ENCODE measurements around the gene COL25A1.

COL25A1 gene

DNA sequence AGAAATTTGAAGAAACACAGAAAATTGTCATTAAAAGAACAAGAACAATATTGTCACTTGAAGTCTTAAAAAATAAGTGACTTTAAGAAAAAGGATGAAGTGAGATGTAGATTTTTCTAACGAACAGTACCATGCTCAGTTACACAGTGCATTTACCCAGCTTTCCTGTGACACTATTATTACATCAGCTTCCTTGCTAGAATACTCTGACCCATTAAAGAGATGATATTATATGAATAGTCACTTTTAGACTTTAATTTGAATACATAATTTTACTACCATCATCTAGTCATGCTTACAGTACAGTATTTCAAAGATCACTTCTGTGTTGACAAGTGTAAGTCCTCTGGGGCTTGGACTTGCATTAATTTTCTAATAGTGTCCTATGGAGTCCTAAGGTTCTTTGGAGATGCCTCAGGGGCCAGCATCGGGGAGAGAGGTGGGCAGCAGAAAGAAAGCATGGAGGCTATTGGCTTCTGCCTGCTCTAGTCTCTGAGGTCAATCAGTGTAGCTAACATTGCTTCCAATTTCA lies 10.7 kb downstream of the COL25A1 start:
- no peak for DNase-seq (ENCODE audit: low spot score)

DNA sequence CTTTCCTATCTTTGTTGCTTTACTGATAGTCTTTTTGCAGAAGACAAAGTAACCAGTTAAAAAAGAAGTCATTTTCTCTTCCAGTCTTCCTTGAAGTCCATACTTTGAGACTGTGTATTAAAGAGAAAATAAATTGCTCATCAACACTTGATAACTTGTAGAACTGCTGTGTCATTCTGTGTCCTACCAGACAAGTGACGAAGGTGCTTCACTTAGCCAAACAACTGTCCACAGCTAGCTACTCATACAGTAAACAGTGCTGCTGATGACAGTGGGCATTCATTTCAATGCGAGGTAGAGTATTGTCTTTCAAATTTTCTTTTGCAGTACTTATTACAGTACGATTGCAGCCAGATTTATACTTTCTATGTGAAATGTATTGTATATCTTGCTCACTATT lies 11.5 kb downstream of the COL25A1 start:
- DNase-seq (ENCODE audit: low spot score): no peak

DNA sequence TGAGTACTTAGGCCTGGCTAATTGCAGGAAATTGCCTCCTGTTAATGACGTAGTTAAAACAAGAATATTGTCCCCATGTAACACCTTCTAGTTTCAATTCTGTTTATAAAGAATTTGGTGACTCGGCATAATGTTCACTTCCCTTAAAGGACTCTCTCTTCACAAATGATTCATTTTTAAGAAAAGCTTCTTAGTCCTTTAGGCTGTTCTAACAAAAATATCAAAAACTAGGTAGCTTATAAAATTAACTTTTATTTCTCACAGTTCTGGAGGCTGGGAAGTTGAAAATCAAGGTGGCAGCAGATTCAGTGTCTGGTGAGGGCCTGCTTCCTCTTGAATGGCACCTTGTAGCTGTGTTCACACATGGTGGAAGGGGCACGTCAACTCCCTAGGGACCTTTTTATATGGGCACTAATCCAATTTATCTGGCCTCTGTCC lies 23.8 kb downstream of the COL25A1 start:
- peak; percentile 53 for DNase-seq (ENCODE audit: low spot score)

DNA sequence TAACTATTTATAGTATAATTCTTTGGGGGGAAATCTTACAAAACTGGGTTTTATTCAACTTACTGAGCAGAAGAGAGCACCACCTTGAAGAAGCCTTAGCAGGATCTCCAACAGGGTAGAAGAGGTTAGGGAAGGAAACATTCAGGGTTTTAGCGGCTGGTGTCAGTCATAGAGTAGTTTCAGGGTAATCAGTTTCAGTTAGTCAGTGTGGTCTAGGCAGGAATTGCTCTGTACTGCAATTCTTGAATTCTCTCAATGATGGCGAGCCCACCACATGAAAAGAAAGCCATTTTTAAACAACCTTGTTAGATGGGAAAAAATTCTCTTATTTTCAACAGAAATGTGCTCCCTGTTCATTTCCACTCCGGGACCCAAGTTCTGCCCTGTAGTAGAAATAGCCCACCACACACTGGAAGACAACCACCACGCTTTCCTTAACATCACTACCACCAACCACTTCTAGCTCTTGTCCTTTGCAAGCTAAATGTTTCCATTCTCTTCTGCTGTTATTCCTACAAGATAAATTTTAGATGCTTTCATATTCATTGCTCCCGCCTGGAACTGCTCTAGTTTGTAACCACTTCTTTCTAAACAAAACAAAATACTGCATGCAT lies 25.9 kb downstream of the COL25A1 start:
- no peak for DNase-seq (ENCODE audit: low spot score)

DNA sequence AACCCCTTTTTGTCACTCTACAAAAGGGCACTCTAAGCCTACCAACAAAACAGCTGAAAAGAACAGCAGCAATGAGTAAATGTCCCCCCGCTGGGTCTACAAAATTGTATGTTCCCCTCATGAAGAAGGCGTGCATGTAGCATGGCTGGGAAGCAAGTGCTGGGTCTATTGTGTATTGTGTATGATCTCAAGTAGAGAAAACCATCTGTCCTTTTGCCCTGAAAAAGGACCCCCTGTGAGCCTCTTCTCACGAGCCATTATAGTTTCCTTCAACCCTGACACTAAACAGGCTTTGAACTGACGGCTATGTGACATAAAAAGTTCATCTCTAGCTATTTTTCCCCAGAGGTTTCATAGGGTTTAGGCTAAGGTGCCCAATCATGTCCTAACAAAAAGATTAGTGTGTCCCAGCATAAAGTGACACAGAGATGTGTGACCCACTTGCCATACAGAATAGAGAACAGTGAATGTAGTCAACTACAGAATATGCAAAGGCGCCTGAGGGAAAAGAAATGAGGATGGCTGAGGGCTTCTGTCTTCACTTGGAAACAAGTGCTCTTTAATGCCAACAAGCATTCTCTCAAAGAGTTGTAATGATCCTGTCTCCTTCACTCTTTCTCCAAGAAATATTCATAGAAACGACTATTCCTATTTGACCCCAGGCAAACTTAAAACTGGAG lies 27.3 kb downstream of the COL25A1 start:
- DNase-seq (ENCODE audit: low spot score): no peak

DNA sequence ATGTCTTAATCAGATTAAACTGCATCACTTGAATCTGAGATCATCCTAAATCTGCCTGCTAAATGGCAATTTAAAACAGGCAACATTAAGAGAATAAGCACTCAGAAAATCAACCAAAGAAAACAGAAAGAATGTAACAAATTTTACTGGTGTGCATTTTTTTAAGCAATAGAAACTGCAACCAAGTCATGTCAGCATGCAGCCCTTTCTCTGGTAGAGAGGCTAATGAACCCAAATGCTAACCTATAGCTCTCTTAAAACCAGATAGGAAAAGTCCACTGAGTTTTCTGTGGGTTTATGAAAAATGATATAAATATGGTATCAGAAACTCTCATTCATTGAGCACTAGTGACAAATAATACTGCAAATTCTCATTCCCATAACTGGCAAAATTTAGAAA lies 35.6 kb downstream of the COL25A1 start:
- DNase-seq (ENCODE audit: low spot score): no peak

DNA sequence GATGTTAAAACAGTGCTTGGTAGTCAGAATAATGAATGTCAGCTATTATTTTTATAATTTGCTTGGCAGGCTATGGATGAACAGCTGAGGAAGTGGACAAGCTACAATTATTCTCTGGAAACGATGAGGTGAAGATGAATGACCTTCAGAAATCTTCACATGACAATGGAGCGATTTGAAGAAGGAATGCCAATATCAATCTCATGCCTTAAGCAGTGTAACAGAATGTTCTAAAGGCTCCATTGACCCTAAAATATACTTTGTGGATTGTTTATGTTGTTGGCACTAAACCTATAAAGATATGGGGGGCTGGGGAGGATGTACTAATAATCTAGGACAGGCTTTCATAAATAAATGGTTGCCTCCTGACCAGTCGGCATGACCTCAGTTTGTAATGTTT lies 36.2 kb downstream of the COL25A1 start:
- DNase-seq (ENCODE audit: low spot score): no peak

DNA sequence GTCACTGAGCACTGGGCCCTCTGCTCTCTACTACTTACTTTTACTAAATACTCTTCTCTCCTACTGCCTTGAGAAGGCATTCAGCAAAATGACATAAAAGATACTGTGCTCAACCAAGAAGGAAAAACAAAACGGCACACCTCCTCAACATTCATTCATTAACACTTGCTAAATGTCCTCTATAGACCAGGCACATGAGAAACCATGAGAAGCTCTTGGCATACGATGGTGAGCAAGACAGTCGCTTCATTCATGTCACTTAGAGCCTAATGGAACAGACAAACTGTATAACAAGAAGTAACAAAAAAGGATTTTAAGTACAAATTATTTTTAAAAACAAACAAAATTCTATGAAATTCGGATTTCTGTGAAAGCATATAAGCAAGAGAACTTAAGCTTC lies 38.7 kb downstream of the COL25A1 start:
- no peak for DNase-seq (ENCODE audit: low spot score)

DNA sequence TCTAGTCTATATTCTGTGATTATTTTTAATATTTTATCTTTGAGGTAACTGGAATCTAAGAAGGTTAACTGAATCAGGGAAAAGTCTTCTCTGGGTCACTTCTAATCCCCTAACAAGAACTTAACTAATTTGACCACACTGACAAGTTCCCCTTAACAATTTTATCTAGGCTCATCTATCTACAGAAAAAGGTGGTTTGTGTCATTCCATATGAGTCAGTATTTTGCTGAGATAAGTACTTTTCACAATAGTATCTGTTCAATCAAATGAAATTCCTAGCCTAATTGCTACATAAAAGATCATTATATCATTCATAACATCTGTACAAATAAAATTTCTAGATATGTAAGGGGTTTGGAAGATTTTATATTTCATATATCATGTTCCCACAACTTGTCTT lies 45.6 kb downstream of the COL25A1 start:
- DNase-seq (ENCODE audit: low spot score): no peak

DNA sequence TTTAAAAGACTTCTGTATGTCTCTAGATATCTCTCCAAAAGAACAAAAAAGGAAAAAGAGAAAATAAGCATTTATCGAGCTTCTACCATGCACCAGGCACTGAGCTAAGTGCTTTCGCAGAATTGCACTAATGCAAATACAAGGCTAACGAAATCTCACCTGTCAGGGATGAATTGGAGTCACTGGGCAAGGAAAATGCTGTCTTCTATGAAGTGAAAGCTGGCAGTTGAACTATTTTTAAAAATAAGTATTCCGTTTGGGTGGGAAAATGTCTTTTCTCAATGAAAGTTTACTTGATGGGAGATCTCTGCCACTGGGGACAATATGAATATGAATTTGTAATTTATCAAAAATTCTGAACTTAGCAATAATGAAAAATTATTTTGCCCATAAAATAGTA lies 47.6 kb downstream of the COL25A1 start:
- no peak for DNase-seq (ENCODE audit: low spot score)

DNA sequence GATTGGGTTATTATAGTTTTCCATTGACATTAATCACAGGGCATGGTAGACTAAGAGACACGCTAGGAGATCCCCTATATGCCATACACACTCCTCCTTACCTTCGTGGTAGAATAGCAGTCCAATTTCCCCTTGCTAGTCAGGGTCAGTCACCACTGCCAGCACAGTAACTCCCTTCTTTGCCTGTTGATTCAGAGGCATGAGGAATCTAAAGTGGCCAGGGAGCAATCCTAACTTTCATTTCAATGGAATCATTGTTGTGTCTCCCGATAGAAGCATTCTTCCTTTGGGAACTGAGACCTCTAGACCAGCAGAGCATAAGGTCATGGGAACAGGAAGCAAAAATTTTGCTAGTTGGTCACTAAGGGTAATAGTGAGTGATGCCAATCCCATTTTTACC lies 51.1 kb downstream of the COL25A1 start:
- DNase-seq (ENCODE audit: low spot score): no peak

DNA sequence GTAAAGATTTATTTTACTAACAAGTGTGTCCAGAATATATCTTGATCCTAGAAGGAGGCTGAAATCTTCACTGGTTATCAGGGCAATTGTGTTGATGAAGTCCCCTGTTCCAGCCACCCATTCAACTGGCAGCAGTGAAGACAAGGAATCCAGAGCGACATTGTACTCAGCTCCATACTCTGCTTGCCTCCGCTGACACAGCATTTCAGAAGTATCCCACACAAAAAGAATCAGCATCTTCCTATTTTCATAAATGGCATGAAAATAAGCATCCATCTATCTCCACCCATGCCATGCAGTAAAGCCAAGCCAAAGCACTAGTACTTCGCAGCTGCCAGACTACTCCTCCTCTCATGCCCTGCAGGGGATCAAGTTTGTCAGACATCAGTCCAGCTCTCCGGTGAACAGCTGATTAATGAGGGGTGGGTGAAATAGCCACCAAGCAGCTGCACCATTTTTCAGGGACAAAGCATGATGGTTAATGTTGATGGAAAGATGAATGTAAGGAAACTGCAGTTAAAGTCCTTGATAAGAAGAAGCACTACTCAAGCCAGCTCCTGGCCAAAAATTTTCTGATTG lies 54.0 kb downstream of the COL25A1 start:
- DNase-seq (ENCODE audit: low spot score): no peak

DNA sequence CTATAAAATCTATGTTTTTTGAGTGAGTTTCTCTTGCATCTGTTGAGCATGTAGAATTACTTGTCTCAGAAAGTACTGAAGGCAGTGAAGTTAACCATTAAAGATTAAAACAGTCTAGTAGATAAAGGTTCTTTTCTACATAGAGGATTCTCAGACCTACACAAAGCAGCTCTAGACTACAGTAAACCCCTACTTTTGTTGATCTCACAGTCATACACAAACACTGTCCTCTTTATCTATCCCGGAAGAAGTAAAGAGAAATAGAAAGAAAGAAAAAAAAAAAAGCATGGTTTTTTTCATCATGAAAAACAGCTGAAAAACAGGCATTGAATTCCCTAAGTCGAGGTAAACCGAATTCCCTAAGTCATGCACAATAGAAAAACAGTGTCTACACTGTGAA lies 58.6 kb downstream of the COL25A1 start:
- no peak for DNase-seq (ENCODE audit: low spot score)

DNA sequence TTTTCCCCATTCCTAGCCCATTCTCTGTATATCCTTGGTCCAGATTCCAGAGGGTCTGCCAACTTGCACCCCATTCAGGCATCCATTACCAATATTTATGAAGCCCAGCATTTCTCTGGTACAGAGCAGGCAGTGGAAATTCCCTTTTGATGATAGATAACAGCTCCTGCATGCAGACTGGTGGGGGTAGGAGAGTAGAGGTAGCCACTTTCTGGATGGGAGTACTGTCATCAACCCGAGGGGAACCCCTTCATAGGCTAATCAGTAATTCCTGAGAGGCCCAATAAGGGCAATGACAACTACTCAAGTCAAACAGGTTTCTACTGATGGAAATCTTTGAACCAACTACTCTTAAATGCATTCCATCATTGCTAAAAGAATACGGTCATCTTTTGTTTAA lies 63.7 kb downstream of the COL25A1 start:
- no peak for DNase-seq (ENCODE audit: low spot score)

DNA sequence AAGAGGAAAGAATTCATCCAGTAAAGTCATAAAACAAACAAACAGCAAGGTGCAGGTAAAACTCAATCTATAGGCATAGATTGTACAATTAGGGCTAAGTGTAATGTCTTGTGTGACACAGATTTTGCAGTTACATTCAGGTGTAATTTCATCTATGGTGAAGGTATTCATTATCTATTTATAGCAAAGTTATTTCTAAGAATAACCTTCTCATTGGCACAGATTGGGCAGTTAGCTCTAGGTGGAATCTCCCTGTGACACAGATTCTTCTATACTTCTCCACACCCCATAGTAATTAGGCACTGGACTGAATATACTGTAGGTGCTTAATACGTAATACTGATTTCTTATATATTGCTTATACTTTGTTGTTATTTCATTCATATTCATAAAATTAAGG lies 66.8 kb downstream of the COL25A1 start:
- no peak for DNase-seq (ENCODE audit: low spot score)

DNA sequence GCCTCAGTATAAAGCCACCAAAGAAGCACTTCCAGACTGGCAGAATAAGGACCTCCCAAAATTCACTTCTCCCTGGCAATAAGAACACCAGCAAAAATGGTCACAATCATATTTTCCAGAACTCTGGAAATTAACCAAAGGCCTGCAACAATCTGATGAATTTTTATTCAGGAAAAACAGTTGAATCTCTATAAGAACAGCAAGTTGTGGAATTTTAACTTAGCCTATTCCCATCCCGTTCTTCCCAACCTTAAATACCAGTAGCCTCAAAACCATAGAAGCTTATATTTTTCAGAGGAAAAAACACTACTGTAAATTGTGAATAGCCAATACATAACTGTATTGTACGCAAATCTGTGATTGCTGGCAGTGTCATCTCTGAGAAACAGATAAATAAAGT lies 67.9 kb downstream of the COL25A1 start:
- no peak for DNase-seq (ENCODE audit: low spot score)

DNA sequence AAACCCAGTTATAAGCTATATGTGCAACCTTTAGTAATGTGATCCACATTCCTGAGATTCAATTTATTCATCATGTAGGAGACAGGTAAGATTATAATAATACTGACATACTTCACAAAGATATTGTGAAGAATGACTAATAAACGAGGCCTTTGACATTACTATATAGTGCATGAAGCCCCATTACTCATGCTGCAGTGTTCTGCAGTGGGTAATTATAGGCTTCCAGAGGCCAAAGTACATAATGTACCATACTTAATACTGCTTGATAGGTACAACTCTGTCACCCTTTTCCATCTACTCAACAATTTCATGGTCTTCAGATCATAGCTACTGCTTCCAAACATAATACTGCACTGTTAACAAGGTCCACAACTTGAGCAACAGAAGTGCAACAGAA lies 68.9 kb downstream of the COL25A1 start:
- DNase-seq (ENCODE audit: low spot score): no peak

DNA sequence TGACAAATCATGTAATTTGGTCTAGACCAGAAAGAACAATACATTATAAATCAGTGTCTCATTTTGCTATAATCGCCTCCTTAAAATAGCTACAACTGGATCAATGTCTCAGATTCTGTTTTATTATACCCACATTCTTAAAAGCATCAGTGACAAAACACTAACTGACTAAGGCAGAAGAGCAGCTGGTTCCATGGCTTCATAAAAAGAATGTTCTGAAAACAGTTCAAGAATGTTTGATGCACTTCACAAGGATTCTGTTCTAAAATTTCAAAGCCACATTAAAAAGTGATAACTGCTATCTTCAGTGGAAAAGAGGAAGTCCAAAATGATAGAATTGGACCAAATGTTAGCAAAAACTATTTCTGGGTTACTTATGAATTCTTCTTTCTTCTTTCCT lies 69.8 kb downstream of the COL25A1 start:
- DNase-seq (ENCODE audit: low spot score): no peak

DNA sequence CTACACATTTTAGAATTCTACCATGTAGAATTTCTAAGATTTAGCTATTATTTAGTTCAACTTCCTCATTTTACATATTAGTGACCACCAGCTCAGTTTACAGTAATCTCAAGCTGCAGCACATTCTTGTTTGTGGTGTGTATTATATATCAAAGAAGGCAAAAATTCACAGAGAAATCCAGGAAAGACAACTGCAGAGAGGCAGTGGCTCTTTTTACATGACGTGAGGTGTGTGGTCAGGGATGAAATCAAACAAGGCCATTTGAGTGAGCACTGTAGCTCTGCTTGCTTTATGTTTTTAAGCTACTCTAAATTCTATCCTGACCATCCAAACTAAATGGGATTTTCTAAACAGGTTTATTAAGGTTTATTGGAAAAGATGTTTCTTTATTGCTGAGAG lies 71.1 kb downstream of the COL25A1 start:
- no peak for DNase-seq (ENCODE audit: low spot score)

DNA sequence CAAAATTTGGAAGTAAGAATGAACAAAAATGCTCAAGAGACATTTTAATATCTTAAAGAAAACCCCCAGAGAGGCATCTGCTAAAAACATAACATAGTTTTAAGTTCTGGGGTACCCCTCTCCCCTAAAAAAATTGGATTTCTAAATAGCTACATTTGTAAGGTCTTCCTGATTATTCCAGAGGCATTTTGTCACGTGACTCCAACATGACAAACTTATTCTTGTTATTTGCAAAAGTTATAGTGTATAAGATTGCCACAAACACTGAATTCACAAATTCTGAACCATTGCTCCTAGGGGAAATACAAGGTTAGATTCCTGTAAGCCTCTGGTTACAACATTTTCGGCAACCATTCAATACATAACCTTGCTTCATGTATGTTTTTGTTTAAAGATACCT lies 73.4 kb downstream of the COL25A1 start:
- no peak for DNase-seq (ENCODE audit: low spot score)

DNA sequence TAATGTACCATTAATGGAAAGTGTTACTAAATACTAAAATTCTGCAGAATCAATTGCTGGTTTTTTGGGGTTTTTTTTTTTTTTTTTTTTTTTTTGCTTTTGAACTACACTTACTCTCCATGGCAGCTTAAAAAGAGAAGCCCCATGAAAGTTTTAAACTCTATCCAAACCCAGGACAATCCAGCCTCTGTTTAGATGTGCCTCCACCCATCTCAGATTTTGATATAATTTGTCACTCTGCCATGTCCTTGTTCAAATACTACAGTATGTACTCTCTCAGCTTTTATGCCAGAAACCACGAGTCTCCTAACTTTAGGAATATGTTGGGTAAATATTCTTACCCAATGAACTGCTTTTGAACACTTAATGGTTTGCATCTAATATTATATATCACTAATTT lies 84.2 kb downstream of the COL25A1 start:
- no peak for DNase-seq (ENCODE audit: low spot score)

DNA sequence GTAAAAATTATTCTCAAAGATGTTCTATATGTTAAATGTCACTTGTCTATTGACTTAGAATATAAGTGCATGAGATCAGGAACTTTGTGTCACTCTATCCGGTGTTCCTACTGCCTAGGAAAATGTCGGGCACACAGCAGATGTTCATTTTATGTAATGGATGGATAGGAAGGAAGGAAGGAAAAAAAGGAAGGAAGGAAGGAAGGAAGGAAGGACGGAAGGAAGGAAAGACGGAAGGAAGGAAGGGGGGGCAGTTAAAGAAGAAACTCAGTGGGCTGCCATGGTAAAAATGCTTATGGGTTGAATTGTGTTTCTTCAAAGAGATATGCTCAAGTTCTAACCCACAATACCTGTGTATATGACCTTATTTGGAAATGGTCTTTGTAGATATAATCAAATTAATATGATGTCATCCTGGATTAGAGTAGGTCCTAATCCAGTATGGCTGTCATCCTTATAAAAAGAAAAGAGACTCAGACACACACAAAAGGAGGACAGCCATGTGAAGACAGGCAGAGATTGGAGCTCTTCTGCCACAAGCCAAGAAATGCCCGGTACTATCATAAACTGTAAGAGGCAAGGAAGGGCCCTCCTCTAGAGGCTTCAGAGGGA lies 86.3 kb downstream of the COL25A1 start:
- DNase-seq (ENCODE audit: low spot score): no peak

DNA sequence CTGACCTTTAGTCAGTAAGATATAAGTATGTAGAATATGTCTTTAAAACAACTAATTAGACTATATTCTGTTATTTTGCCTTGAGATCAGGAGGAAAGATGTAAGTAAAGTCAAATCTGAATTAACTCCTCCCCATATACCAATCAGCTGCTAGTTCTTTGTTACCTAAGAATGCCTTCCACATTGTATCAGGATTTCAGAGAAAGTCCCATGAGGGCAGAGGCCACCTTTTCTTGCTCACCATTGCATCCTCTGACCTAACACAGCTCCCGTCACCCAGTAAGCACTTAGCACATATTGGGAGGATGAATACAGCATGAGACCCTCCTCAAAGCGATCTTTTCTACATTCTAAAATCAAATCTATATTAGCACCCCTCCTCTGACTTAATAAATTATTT lies 87.0 kb downstream of the COL25A1 start:
- DNase-seq (ENCODE audit: low spot score): no peak
